Measurements from ENCODE around the gene FADS3.

GRCh38 chr11:61833471-61833870 lies 57.9 kb downstream of the FADS3 start:
- TF ChIP-seq POLR2A (IDR thresholded peaks at IDR 0.05) (no peak), CTCF (IDR thresholded peaks at IDR 0.05) (no peak)
